Ishikawa (cell line): Measurements from ENCODE around the gene EVC2.

ENCODE experiments used
- CEBPB ChIP-seq: IDR thresholded peaks from 2 replicates; pipeline ENCODE4 v1.6.1; 2012
- CREB1 ChIP-seq: IDR thresholded peaks from 2 replicates; pipeline ENCODE4 v1.6.1; 2012; ENCODE audit warnings: low read depth
- EGR1 ChIP-seq: IDR thresholded peaks from 2 replicates; pipeline ENCODE4 v1.6.1; 2012
- EP300 ChIP-seq: IDR thresholded peaks from 2 replicates; pipeline ENCODE4 v1.6.1; 2012; ENCODE audit warnings: borderline replicate concordance
- FOXM1 ChIP-seq: IDR thresholded peaks from 2 replicates; pipeline ENCODE4 v1.6.1; 2012; ENCODE audit warnings: low read depth, borderline replicate concordance
- NFIC ChIP-seq: IDR thresholded peaks from 2 replicates; pipeline ENCODE4 v1.6.1; 2012
- RAD21 ChIP-seq: IDR thresholded peaks from 2 replicates; pipeline ENCODE4 v1.6.1; 2012; ENCODE audit warnings: low read depth
- REST ChIP-seq: IDR thresholded peaks from 2 replicates; pipeline ENCODE4 v1.6.1; 2012; ENCODE audit warnings: low read depth, mild to moderate bottlenecking
- TAF1 ChIP-seq: IDR thresholded peaks from 2 replicates; pipeline ENCODE4 v1.6.1; 2012; ENCODE audit warnings: low read depth, mild to moderate bottlenecking
- TCF12 ChIP-seq: IDR thresholded peaks from 2 replicates; pipeline ENCODE4 v1.6.1; 2012; ENCODE audit warnings: low read depth
- TEAD4 ChIP-seq: IDR thresholded peaks from 2 replicates; pipeline ENCODE4 v1.6.1; 2012
- YY1 ChIP-seq: IDR thresholded peaks from 2 replicates; pipeline ENCODE4 v1.6.1; 2012; ENCODE audit warnings: low read depth
- ZBTB7A ChIP-seq: IDR thresholded peaks from 2 replicates; pipeline ENCODE4 v1.6.1; 2012; ENCODE audit warnings: low read depth
- TF ChIP-seq, protein P1 (sequence below): IDR thresholded peaks from 2 replicates; pipeline ENCODE4 v1.6.1; 2012
- TF ChIP-seq, protein P2 (sequence below): IDR thresholded peaks from 2 replicates; pipeline ENCODE4 v1.6.1; 2012

Gene EVC2

DNA sequence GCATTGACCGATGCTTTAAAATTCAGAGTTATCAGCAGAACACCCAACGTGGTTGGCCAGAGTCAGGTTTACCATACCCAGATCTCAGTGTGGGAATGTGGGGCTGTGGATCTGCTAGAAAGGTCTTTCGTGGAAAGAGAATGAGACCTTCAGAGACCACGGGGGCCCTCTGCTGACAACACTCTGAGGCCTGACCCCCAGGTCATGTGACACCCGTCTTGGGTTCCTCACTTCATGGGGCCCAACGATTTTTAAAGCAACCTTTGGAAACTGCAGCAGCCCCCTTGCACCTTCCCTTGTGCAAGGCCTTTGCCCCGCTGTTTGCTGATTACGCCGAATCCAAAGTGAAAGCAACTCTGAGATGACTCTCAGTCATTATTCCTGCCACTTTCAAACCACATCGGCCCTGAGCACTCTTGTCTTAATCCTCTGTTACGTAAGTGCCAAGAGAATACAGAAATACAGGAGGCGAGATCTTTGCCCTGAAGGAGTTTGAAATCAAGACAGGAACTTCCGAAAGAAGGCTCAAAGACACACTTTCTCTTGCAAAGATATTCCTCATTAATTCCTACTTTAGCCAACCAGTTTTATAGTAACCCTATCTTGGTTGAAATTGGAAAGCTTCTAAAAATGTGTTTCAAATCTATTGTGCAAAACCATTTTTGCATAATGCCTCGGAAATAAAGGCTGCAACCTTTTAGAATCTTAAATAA is 88.3 kb downstream of the EVC2 start:
- TF ChIP-seq EGR1 (no peak), TAF1 (no peak), CREB1 (no peak), YY1 (no peak), NFIC (no peak), EP300 (no peak), REST (no peak), FOXM1 (no peak), TEAD4 (no peak), CEBPB (no peak), TCF12 (no peak), ZBTB7A (no peak)
- TF ChIP-seq, protein P1, sequence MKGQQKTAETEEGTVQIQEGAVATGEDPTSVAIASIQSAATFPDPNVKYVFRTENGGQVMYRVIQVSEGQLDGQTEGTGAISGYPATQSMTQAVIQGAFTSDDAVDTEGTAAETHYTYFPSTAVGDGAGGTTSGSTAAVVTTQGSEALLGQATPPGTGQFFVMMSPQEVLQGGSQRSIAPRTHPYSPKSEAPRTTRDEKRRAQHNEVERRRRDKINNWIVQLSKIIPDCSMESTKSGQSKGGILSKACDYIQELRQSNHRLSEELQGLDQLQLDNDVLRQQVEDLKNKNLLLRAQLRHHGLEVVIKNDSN: no peak
- TF ChIP-seq, protein P2, sequence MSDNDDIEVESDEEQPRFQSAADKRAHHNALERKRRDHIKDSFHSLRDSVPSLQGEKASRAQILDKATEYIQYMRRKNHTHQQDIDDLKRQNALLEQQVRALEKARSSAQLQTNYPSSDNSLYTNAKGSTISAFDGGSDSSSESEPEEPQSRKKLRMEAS: no peak

- no peak for TF ChIP-seq TAF1
- no peak for TF ChIP-seq EP300
- TF ChIP-seq REST: no peak
- TF ChIP-seq TCF12: no peak
- TF ChIP-seq CREB1: no peak
- no peak for TF ChIP-seq YY1
- TF ChIP-seq ZBTB7A: no peak
- no peak for TF ChIP-seq EGR1
- TF ChIP-seq FOXM1: no peak
- TF ChIP-seq RAD21: no peak
- TF ChIP-seq, protein P2: no peak
- TF ChIP-seq TEAD4: no peak
- no peak for TF ChIP-seq CEBPB
- TF ChIP-seq, protein P1: no peak
- no peak for TF ChIP-seq NFIC
Observed at GRCh38 chr4:5618051-5618960, 90.1 kb downstream of the EVC2 start.

DNA sequence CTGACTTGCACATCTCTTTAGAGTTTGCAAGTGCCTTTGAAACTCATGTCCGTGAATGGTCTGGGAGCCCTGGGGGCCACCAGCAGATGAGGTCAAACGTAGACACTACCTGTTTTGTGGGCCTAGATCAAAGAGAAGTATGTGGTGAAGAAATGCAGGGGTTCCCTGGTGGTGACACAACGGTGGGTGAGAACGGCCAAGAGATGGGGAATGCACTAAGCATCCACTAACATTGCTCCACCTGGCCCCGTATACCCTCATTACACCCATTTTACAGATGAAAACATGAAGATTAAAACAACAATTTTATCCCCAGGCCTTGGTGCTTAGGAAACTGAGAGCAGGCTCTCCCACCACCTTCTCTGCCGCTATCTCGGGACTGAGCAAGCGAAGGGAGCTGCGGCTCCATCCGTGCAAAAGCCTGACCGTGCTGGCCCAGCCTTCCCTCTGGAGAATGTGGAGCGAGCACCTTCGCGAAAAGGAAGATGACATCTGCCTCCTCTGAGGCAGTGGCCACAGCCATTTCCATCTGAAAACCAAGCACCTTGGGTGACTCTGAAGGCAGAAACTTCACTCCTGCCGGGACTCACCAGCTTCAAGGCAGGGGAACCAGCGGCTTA is 91.9 kb downstream of the EVC2 start:
- TF ChIP-seq RAD21: no peak

DNA sequence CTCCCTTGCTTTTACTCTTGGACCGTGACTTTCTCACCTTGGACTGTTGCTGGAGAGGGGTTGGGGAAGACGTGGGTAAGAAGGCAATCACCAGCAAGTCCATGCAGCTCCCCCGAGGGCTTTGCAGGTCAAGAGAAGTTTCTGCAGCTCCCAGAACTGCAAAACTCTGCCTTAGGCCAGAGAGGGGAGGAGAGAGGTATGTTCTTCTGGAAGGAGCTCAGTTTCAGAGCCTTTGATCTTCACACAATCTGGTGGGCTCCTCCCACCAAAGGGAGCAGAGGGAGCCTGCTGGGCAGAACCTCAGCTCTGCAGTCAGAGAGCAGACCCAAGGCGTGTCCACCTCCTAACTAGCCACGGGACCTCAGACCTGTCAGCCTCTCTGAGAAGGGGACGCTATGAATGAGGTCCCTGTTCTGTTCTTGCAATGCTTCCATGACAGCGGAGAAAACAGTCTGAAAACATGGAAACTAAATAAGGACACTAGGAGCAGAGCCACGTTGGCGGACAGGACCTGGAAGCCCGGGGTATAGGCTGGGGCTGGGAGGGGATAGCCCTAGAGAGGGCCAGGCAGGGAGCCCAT is 92.8 kb downstream of the EVC2 start:
- TF ChIP-seq NFIC: no peak
- no peak for TF ChIP-seq RAD21
- TF ChIP-seq CEBPB: no peak
- no peak for TF ChIP-seq FOXM1
- TF ChIP-seq, protein P2: no peak
- no peak for TF ChIP-seq EGR1
- TF ChIP-seq EP300: no peak
- TF ChIP-seq TEAD4: no peak
- no peak for TF ChIP-seq CREB1
- no peak for TF ChIP-seq ZBTB7A
- no peak for TF ChIP-seq REST
- no peak for TF ChIP-seq TCF12
- TF ChIP-seq TAF1: no peak
- TF ChIP-seq, protein P1: no peak
- TF ChIP-seq YY1: no peak
